NCI-H2227 (cell line): ENCODE data around the gene CYFIP1.

Source experiments
- DNase-seq: peaks from one replicate; lab custom pipeline; 2025; ENCODE audit not compliant: unreplicated experiment; lab: John Stamatoyannopoulos, UW

Gene CYFIP1

GRCh38 chr15:22950256-22950990 lies 29.7 kb downstream of the CYFIP1 start:
- DNase-seq: no peak

- peak; percentile 90 for DNase-seq
Measured at GRCh38 chr15:22949074-22949547, 31.1 kb downstream of the CYFIP1 start.

- DNase-seq: no peak
Measured at GRCh38 chr15:22948056-22948455, 32.1 kb downstream of the CYFIP1 start.

GRCh38 chr15:22947101-22948000 lies 32.8 kb downstream of the CYFIP1 start:
- DNase-seq: no peak

- no peak for DNase-seq
Measured at GRCh38 chr15:22945071-22945470, 35.1 kb downstream of the CYFIP1 start.

GRCh38 chr15:22944651-22945050 lies 35.5 kb downstream of the CYFIP1 start:
- DNase-seq: no peak

GRCh38 chr15:22942877-22943276 lies 37.3 kb downstream of the CYFIP1 start:
- DNase-seq: no peak

- DNase-seq: no peak
Measured at GRCh38 chr15:22942306-22942855, 37.8 kb downstream of the CYFIP1 start.

- no peak for DNase-seq
Measured at GRCh38 chr15:22941179-22941578, 39.0 kb downstream of the CYFIP1 start.

GRCh38 chr15:22939652-22940061 lies 40.5 kb downstream of the CYFIP1 start:
- DNase-seq: no peak

GRCh38 chr15:22939051-22939450 lies 41.1 kb downstream of the CYFIP1 start:
- no peak for DNase-seq

- DNase-seq: no peak
Measured at GRCh38 chr15:22936577-22937472, 43.3 kb downstream of the CYFIP1 start.

- DNase-seq: no peak
Measured at GRCh38 chr15:22933641-22934061, 46.5 kb downstream of the CYFIP1 start.

GRCh38 chr15:22931784-22932536 lies 48.2 kb downstream of the CYFIP1 start:
- DNase-seq: no peak

- no peak for DNase-seq
Measured at GRCh38 chr15:22930782-22931484, 49.2 kb downstream of the CYFIP1 start.

- no peak for DNase-seq
Measured at GRCh38 chr15:22927761-22928160, 52.4 kb downstream of the CYFIP1 start.

- no peak for DNase-seq
Measured at GRCh38 chr15:22925875-22926274, 54.3 kb downstream of the CYFIP1 start.

- DNase-seq: no peak
Measured at GRCh38 chr15:22922003-22922402, 58.2 kb downstream of the CYFIP1 start.

- DNase-seq: peak; percentile 40
Measured at GRCh38 chr15:22919171-22919570, 61.0 kb downstream of the CYFIP1 start.
